Measurements from ENCODE around the gene RAB10. TPM values are rescaled to one million over a fixed set of nuclear protein-coding genes. Genes with fewer than 3 reads are reported as not detected.
"Not testable (repeated sequence)": the region's sequence is repeated elsewhere in the genome, so short reads cannot be mapped to it uniquely, and the experiment has no call there.

Gene RAB10
- total and polyA plus RNA-seq, 8 donors = 22.2 to 591 (median 71.7) TPM

- peaks cover 20 to 44% (median 23%) of the 10 kb centered on the region in 4 donors for H3K4me1 ChIP-seq
- intact Hi-C loops (cut with DNase I; ENCODE audit: low total_unique reads) = no loop called here
- 77 to 90% (median 89%) methylated on average over 1 of the region's 1 CpG for WGBS, 5 donors
- peak overlapping the region in 1 of 5 donors; percentile 62 for H3K27ac ChIP-seq
- TF ChIP-seq POLR2AphosphoS5 (IDR thresholded peaks at IDR 0.05) (no peak), POLR2A (IDR thresholded peaks at IDR 0.05) (no peak), CTCF (IDR thresholded peaks at IDR 0.05) (no peak), EP300 (IDR thresholded peaks at IDR 0.05) (no peak)
- no peaks in the 10 kb centered on the region for H3K36me3 ChIP-seq
- no peak for DNase-seq
- no peaks in the 10 kb centered on the region for H3K27me3 ChIP-seq
- H3K4me3 ChIP-seq = no peak overlapping the region
- H3K9me3 ChIP-seq = no peaks in the 10 kb centered on the region
Measured at GRCh38 chr2:25996844-25997243, 37.0 kb upstream of the RAB10 start.

GRCh38 chr2:25998816-25999383 is 35.0 kb upstream of the RAB10 start:
- DNase-seq; H3K27me3 ChIP-seq; H3K36me3 ChIP-seq; H3K4me3 ChIP-seq; H3K9me3 ChIP-seq; intact Hi-C loops (cut with DNase I; ENCODE audit: low total_unique reads): not testable (repeated sequence)
- 94 to 97% (median 95%) methylated on average over 13 of the region's 13 CpGs for WGBS, 5 donors
- peak overlapping the region in 1 of 5 donors; percentile 4 for H3K27ac ChIP-seq
- peaks cover 30 to 57% (median 32%) of the 10 kb centered on the region in 4 donors for H3K4me1 ChIP-seq

- H3K36me3 ChIP-seq; DNase-seq; H3K9me3 ChIP-seq; H3K27me3 ChIP-seq; intact Hi-C loops (cut with DNase I; ENCODE audit: low total_unique reads); H3K4me3 ChIP-seq: not testable (repeated sequence)
- WGBS, 5 donors = 79 to 89% (median 86%) methylated on average over 7 of the region's 7 CpGs
- H3K4me1 ChIP-seq = peaks cover 30 to 57% (median 32%) of the 10 kb centered on the region in 4 donors
- peak overlapping the region in 2 of 5 donors; percentile 4 to 82 for H3K27ac ChIP-seq
Measured at GRCh38 chr2:25999406-25999805, 34.5 kb upstream of the RAB10 start.

GRCh38 chr2:26000561-26001082 is 33.3 kb upstream of the RAB10 start:
- Histone ChIP-seq H3K4me3 (no peak overlapping the region), H3K4me1 (peaks cover 30 to 57% (median 32%) of the 10 kb centered on the region in 4 donors), H3K27ac (peak overlapping the region; percentile 30 to 82 (median 68)), H3K27me3 (no peaks in the 10 kb centered on the region), H3K36me3 (no peaks in the 10 kb centered on the region), H3K9me3 (no peaks in the 10 kb centered on the region)
- peak; percentile 54 to 68 for DNase-seq
- TF ChIP-seq POLR2AphosphoS5 (IDR thresholded peaks at IDR 0.05) = peak in 1 of 3 donors; percentile 46
- no peak for TF ChIP-seq POLR2A (IDR thresholded peaks at IDR 0.05)
- TF ChIP-seq EP300 (IDR thresholded peaks at IDR 0.05) = no peak
- intact Hi-C loops (cut with DNase I; ENCODE audit: low total_unique reads) = no loop called here
- 20 to 33% (median 27%) methylated on average over 5 of the region's 5 CpGs for WGBS, 5 donors

GRCh38 chr2:26001743-26002351 is 32.0 kb upstream of the RAB10 start:
- no peaks in the 10 kb centered on the region for H3K36me3 ChIP-seq
- TF ChIP-seq POLR2A (IDR thresholded peaks at IDR 0.05) (no peak), POLR2AphosphoS5 (IDR thresholded peaks at IDR 0.05) (no peak), CTCF (IDR thresholded peaks at IDR 0.05) (no peak), EP300 (IDR thresholded peaks at IDR 0.05) (no peak)
- DNase-seq = peak; percentile 61 to 91
- intact Hi-C loops (cut with DNase I; ENCODE audit: low total_unique reads) = no loop called here
- peak overlapping the region; percentile 62 to 82 (median 68) for H3K27ac ChIP-seq
- H3K9me3 ChIP-seq = no peaks in the 10 kb centered on the region
- peaks cover 30 to 57% (median 32%) of the 10 kb centered on the region in 4 donors for H3K4me1 ChIP-seq
- no peak overlapping the region for H3K4me3 ChIP-seq
- WGBS, 5 donors = 8 to 35% (median 18%) methylated on average over 4 of the region's 4 CpGs
- no peaks in the 10 kb centered on the region for H3K27me3 ChIP-seq

Measured in stomach (tissue), 9 donors.